GM12878 (cell line): ENCODE results near the gene GSTP1. TPM values are rescaled to one million over a fixed set of nuclear protein-coding genes. Genes with fewer than 3 reads are reported as not detected.

Experiments used
- CREB1 ChIP-seq: IDR thresholded peaks from 2 replicates; pipeline ENCODE4 v1.6.1; 2012; ENCODE audit warnings: low read depth, mild to moderate bottlenecking, inconsistent platforms
- ESRRA ChIP-seq: IDR thresholded peaks from 2 replicates; pipeline ENCODE4 v1.6.1; 2012; ENCODE audit warnings: mild to moderate bottlenecking, low read length, improper control_type of control experiment
- IRF4 ChIP-seq: IDR thresholded peaks from 2 replicates; pipeline ENCODE4 v1.6.1; 2011; ENCODE audit warnings: low read depth, low read length
- MTA2 ChIP-seq: fragments of 450-650 bp; IDR thresholded peaks from 2 replicates; pipeline ENCODE4 v1.6.1; 2016; ENCODE audit warnings: low read depth, mild to moderate bottlenecking, moderate library complexity
- POU2F2 ChIP-seq: IDR thresholded peaks from 3 replicates; pipeline ENCODE4 v1.6.1; 2011; ENCODE audit warnings: low read depth, mild to moderate bottlenecking, low read length, borderline replicate concordance
- ZNF622 ChIP-seq: fragments of 450-650 bp; IDR thresholded peaks from 2 replicates; pipeline ENCODE4 v1.6.1; 2017; ENCODE audit warnings: mild to moderate bottlenecking, inconsistent platforms
- polyA plus RNA-seq, 11 experiments: library from polyadenylated mRNA; depleted of rRNA in 4 of 11; unstranded in 6 of 11; stranded (reverse) in 5 of 11; fragments of >200 nt; fragmentation: Nextera tagmentation in 4 of 11; fragmentation: Illumina TruSeq in 1 of 11; extraction: Ambion mirVana in 4 of 11; extraction: Trizol in 1 of 11; gene quantifications; 1 replicate in 1 of 11; 2 replicates in 10 of 11; pipeline versions ENCODE4 v1.2.1 to v1.2.3, GENCODE V29; 2011 to 2016; ENCODE audit warnings: inconsistent platforms in 2 of 11, missing spikeins in 2 of 11, low read depth in 1 of 11
- total RNA-seq, 4 experiments: library from RNA; depleted of rRNA in 3 of 4; stranded (reverse); fragments of >200 nt in 3 of 4; fragmentation: Illumina TruSeq in 1 of 4; extraction: Trizol in 1 of 4; gene quantifications; 2 replicates each; pipeline versions ENCODE4 v1.2.1 to v1.2.3, GENCODE V29; 2013 to 2021
- TF ChIP-seq, protein P1 (sequence below): IDR thresholded peaks from 2 replicates; pipeline ENCODE4 v1.6.1; 2012; ENCODE audit warnings: improper control_type of control experiment, low read depth, low read length; ENCODE audit not compliant: insufficient replicate concordance
- TF ChIP-seq, protein P2 (sequence below): fragments of 450-650 bp; IDR thresholded peaks from 2 replicates; pipeline ENCODE4 v1.6.1; 2017; ENCODE audit warnings: antibody characterized with exemption, mild to moderate bottlenecking, moderate library complexity

GSTP1 gene
- total and polyA plus RNA-seq, 10 of the 15 experiments (the other 5 are each of a cell fraction or from before 2014, with no cell fraction given), result 469 to 1,788 (median 955) TPM

DNA sequence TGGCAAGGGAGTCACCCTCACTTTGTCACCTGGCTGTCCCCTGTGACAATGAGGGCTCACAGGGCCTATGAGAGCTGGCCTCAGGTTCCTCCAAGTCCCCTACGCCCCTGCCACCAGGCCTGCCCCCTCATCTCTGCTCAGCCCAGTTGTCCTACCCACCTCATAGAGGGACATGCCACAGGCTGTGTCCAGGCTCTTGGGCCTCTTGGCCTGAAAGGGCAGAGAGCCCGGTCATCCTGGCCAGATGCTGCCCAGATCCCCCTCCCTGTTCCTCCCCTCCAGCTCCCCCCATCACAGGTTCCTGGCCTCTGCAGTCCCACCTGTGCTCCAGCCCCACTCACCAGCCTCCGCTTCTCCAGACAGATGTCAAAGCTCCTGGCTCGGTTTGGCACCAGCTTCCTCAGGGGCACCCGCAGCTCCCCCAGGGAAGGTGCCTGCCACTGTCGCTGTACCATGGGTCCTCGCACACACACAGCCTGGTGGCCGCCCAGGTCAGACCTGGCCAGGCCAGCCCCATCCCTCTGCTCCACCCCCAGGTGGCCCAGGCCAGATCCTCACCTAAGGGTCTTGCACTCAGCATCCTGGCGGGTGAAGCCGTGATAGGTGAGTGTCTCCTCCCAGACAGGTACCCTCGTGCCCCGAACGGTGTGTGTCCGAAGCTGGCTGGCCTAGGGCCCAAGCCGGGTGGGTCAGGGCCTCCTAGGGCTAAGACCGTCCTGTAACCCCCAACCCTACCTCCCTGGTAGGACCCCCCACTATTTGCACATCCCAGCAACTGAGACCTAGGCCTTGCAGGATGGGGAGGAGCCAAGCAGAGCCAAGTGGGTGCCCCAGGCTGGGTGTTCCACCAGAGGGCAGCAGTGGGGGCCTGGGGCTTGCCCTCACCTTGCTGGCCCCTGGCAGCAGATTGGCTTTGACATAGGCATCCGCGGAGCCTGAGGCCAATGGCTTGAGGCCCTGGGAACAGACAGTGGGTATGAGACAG, 31.4 kb downstream of the GSTP1 start (continued):
- TF ChIP-seq, protein P1, sequence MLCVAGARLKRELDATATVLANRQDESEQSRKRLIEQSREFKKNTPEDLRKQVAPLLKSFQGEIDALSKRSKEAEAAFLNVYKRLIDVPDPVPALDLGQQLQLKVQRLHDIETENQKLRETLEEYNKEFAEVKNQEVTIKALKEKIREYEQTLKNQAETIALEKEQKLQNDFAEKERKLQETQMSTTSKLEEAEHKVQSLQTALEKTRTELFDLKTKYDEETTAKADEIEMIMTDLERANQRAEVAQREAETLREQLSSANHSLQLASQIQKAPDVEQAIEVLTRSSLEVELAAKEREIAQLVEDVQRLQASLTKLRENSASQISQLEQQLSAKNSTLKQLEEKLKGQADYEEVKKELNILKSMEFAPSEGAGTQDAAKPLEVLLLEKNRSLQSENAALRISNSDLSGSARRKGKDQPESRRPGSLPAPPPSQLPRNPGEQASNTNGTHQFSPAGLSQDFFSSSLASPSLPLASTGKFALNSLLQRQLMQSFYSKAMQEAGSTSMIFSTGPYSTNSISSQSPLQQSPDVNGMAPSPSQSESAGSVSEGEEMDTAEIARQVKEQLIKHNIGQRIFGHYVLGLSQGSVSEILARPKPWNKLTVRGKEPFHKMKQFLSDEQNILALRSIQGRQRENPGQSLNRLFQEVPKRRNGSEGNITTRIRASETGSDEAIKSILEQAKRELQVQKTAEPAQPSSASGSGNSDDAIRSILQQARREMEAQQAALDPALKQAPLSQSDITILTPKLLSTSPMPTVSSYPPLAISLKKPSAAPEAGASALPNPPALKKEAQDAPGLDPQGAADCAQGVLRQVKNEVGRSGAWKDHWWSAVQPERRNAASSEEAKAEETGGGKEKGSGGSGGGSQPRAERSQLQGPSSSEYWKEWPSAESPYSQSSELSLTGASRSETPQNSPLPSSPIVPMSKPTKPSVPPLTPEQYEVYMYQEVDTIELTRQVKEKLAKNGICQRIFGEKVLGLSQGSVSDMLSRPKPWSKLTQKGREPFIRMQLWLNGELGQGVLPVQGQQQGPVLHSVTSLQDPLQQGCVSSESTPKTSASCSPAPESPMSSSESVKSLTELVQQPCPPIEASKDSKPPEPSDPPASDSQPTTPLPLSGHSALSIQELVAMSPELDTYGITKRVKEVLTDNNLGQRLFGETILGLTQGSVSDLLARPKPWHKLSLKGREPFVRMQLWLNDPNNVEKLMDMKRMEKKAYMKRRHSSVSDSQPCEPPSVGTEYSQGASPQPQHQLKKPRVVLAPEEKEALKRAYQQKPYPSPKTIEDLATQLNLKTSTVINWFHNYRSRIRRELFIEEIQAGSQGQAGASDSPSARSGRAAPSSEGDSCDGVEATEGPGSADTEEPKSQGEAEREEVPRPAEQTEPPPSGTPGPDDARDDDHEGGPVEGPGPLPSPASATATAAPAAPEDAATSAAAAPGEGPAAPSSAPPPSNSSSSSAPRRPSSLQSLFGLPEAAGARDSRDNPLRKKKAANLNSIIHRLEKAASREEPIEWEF, result no peak
- TF ChIP-seq ESRRA (no peak), IRF4 (no peak), MTA2 (no peak), POU2F2 (no peak), ZNF622 (no peak), CREB1 (no peak)
- TF ChIP-seq, protein P2, sequence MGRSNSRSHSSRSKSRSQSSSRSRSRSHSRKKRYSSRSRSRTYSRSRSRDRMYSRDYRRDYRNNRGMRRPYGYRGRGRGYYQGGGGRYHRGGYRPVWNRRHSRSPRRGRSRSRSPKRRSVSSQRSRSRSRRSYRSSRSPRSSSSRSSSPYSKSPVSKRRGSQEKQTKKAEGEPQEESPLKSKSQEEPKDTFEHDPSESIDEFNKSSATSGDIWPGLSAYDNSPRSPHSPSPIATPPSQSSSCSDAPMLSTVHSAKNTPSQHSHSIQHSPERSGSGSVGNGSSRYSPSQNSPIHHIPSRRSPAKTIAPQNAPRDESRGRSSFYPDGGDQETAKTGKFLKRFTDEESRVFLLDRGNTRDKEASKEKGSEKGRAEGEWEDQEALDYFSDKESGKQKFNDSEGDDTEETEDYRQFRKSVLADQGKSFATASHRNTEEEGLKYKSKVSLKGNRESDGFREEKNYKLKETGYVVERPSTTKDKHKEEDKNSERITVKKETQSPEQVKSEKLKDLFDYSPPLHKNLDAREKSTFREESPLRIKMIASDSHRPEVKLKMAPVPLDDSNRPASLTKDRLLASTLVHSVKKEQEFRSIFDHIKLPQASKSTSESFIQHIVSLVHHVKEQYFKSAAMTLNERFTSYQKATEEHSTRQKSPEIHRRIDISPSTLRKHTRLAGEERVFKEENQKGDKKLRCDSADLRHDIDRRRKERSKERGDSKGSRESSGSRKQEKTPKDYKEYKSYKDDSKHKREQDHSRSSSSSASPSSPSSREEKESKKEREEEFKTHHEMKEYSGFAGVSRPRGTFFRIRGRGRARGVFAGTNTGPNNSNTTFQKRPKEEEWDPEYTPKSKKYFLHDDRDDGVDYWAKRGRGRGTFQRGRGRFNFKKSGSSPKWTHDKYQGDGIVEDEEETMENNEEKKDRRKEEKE, result no peak
